ENCODE measurements around the gene KAT6B.

The KAT6B gene

DNA sequence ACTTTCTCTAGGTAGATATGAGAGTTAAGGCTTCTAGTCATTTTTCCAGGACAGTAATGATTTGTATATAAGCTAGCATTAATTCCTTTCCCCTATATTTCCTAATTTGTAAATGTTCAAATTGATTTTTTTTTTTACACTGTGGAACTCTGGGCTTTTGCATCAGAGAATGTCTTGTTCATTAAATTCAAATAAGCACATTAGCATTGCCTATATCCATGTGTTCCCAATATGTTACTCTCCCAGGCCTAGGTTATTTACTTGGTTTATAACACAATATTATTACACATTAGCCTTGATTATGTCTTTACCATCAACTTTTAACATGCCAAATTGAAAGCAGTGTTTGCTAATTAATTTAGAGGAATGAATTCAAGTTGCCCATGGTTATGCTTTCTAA is 201.6 kb downstream of the KAT6B start:
- H3K4me3 ChIP-seq (ENCODE audit: low read length), result no peak overlapping the region
- no peak for TF ChIP-seq CTCF (IDR thresholded peaks at IDR 0.05; ENCODE audit: insufficient read depth, low read depth, low read length, missing control alignments)
- no peak for DNase-seq (ENCODE audit: low read depth)

DNA sequence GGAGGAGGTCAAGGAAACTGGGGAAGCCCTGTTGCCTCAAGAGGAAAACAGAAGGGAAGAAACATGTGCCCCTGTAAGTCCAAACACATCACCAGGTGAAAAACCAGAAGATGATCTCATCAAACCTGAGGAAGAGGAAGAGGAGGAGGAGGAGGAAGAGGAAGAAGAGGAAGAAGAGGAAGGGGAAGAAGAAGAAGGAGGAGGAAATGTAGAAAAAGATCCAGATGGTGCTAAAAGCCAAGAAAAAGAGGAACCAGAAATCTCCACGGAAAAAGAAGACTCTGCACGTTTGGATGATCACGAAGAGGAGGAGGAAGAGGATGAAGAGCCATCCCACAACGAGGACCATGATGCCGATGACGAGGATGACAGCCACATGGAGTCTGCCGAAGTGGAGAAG is 202.3 kb downstream of the KAT6B start:
- TF ChIP-seq CTCF (IDR thresholded peaks at IDR 0.05; ENCODE audit: insufficient read depth, low read depth, low read length, missing control alignments), result no peak
- no peak overlapping the region for H3K4me3 ChIP-seq (ENCODE audit: low read length)
- DNase-seq (ENCODE audit: low read depth), result no peak

DNA sequence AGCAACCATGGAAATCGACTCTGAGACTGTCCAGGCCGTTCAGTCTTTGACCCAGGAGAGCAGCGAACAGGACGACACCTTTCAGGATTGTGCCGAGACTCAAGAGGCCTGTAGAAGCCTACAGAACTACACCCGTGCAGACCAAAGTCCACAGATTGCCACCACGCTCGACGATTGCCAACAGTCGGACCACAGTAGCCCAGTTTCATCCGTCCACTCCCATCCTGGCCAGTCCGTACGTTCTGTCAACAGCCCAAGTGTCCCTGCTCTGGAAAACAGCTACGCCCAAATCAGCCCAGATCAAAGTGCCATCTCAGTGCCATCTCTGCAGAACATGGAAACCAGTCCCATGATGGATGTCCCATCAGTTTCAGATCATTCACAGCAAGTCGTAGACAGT is 203.0 kb downstream of the KAT6B start:
- TF ChIP-seq CTCF (IDR thresholded peaks at IDR 0.05; ENCODE audit: insufficient read depth, low read depth, low read length, missing control alignments), result no peak
- no peak overlapping the region for H3K4me3 ChIP-seq (ENCODE audit: low read length)
- DNase-seq (ENCODE audit: low read depth), result no peak

DNA sequence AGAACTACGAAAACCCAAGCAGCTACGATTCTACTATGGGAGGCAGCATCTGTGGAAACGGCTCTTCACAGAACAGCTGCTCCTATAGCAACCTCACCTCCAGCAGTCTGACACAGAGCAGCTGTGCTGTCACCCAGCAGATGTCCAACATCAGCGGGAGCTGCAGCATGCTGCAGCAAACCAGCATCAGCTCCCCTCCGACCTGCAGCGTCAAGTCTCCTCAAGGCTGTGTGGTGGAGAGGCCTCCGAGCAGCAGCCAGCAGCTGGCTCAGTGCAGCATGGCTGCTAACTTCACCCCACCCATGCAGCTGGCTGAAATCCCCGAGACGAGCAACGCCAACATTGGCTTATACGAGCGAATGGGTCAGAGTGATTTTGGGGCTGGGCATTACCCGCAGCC is 203.5 kb downstream of the KAT6B start:
- no peak for TF ChIP-seq CTCF (IDR thresholded peaks at IDR 0.05; ENCODE audit: insufficient read depth, low read depth, low read length, missing control alignments)
- no peak overlapping the region for H3K4me3 ChIP-seq (ENCODE audit: low read length)
- DNase-seq (ENCODE audit: low read depth), result no peak

DNA sequence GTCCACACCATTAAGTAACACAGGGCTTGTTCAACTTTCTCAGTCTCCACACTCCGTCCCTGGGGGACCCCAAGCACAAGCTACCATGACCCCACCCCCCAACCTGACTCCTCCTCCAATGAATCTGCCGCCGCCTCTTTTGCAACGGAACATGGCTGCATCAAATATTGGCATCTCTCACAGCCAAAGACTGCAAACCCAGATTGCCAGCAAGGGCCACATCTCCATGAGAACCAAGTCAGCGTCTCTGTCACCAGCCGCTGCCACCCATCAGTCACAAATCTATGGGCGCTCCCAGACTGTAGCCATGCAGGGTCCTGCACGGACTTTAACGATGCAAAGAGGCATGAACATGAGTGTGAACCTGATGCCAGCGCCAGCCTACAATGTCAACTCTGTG is 204.0 kb downstream of the KAT6B start:
- no peak for TF ChIP-seq CTCF (IDR thresholded peaks at IDR 0.05; ENCODE audit: insufficient read depth, low read depth, low read length, missing control alignments)
- H3K4me3 ChIP-seq (ENCODE audit: low read length), result no peak overlapping the region
- DNase-seq (ENCODE audit: low read depth), result no peak

GRCh38 chr10:75032119-75032518 is 205.7 kb downstream of the KAT6B start:
- no peak for TF ChIP-seq CTCF (IDR thresholded peaks at IDR 0.05; ENCODE audit: insufficient read depth, low read depth, low read length, missing control alignments)
- DNase-seq (ENCODE audit: low read depth), result no peak

DNA sequence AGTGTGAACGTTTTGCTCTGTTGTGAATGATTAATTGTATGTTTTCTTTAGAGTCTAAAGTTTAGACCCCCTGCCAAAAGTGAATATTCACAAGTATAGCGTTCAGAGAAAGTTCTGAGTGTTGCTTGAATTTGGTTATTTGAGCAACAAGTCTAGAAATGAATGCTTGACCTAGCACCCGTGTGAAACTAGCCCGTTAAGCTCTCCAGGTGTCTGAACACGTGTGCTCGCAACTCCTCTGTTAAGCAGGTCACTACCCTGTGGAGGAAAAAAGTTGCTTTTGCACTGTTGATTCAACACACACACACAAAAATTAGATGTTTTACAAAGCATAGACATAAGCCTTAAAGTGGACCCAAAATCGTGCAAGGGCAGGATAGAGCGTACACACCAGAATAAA is 206.4 kb downstream of the KAT6B start:
- DNase-seq (ENCODE audit: low read depth), result no peak
- TF ChIP-seq CTCF (IDR thresholded peaks at IDR 0.05; ENCODE audit: insufficient read depth, low read depth, low read length, missing control alignments), result no peak
- no peak overlapping the region for H3K4me3 ChIP-seq (ENCODE audit: low read length)

More at GRCh38 chr10:75032119-75032518, 205.7 kb downstream of the KAT6B start:
- no peak overlapping the region for H3K4me3 ChIP-seq (ENCODE audit: low read length)

Data from epithelial cell of esophagus (primary cell).